ENCODE measurements around the gene MATK. TPM values are rescaled to one million over a fixed set of nuclear protein-coding genes. Genes with fewer than 3 reads are reported as not detected.

Gene MATK
- total RNA-seq, 1 donor = 160 TPM

DNA sequence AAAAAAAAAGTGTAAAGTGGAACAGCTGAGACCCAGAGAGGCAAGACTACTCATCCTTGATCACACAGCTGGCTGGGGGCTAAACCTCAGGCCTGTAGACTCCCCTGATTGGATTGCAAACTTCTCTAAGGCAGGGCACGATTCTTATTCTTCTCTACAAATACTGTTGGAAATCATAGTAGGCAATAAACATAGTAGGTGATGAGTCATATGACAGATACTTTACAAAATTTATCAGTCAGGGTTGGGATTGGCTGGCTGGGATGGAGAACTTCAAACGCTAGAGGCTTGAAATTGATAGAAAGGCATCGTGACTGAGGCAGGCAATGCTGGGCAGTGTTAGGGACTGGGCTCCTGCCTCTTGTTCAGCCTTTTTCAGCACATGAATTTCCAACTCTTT is 5.9 kb upstream of the MATK start:
- DNase-seq (ENCODE audit: low read depth in 2 of 3, low spot score in 2 of 3) = no peak

DNA sequence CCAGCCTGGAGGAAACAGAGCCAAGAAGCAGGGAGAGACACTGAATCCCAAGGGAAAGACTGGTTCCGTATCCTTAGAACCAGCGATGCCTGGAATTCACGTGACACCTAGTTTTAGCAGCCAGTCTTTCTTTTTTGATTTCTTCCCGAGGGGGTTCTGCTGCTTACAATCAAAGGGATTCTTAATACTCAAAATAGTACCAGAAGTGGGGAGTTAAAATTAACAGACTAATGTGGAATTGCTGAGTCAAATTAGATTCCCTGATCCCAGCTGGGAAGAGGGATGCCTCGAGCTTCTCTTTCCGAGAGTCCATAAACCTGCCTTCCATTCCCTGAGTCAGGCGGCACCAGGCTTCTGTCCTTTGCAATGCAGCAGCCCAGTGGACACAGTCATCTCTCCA is 4.8 kb upstream of the MATK start:
- no peak for DNase-seq (ENCODE audit: low read depth in 2 of 3, low spot score in 2 of 3)

DNA sequence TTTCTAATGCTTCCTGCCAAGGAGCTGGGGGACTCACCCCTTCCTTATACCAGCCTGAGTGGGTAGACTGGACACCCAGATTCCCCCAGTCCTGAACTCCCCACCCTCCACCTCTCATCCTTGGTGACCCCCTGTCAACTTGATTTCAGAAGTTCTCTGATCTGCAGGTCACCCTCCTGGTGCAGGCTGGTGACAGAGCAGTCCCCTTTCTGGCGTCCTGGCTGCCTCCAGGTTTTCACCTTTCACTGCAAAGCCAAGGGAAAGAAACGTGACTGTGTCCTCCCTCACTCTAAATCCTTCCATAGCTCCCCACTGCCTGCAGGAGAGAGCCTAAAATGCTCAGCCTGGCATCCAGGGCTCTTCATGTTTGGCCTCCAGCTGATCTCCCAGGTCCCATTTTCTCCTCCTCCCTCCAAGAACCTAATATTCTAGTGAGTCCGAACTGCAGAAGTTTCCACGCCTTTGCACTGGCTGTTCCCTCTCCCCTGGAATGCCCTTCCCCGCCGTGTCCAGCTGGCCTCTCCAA is 4.1 kb upstream of the MATK start:
- no peak for DNase-seq (ENCODE audit: low read depth in 2 of 3, low spot score in 2 of 3)

- DNase-seq (ENCODE audit: low read depth in 2 of 3, low spot score in 2 of 3) = no peak
Measured at GRCh38 chr19:3788996-3789778, 3.0 kb upstream of the MATK start.

DNA sequence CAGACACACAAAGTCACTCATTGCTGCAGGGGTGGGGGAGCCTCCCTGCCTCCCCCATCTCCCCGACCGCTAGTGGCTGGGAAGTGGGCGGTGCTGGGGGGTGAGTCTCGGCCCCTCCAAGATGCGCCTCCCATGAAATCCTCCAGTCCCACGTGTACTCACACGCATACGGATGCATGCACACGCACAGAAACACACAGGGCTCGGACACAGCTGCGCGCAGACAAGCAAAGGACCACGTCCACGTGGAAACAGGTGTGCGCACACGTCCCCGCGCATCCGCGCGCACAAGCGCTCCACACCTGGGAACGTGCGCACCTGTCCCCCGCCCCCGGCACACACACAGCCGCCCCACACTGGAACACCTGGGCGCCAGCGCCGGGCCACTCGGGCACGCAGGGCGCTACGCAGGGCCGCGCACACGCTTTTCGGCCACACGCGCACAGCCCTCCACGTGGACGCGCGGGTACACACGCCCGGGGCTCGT is 687 bp downstream of the MATK start:
- no peak for DNase-seq (ENCODE audit: low read depth in 2 of 3, low spot score in 2 of 3)

GRCh38 chr19:3784607-3785450 is 1.4 kb downstream of the MATK start:
- no peak for DNase-seq (ENCODE audit: low read depth in 2 of 3, low spot score in 2 of 3)

GRCh38 chr19:3783660-3784584 is 2.3 kb downstream of the MATK start:
- DNase-seq (ENCODE audit: low read depth in 2 of 3, low spot score in 2 of 3) = peak in 2 of 3 donors; percentile 34 to 38

DNA sequence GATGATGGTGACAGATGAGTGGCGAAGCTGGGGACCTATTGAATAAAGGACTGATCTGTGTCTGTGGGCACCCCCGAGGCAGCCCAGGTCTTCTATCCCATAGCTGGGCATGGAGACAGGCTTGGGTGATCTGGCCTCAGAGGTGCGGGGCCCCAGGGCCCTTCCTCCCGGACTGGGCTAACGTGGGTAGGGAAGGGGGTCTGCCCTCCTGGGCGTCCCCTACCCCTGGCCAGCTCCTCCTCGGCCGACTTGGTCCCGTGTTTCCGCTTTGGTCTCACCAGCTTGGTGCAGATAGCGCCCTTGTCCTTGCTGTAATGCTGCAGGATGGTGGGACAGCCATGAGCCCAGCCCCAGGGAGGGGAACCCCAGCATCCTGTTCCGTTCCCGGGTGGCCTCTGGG is 3.3 kb downstream of the MATK start:
- DNase-seq (ENCODE audit: low read depth in 2 of 3, low spot score in 2 of 3) = no peak

- no peak for DNase-seq (ENCODE audit: low read depth in 2 of 3, low spot score in 2 of 3)
Measured at GRCh38 chr19:3782330-3782729, 3.9 kb downstream of the MATK start.

- DNase-seq (ENCODE audit: low read depth in 2 of 3, low spot score in 2 of 3) = no peak
Measured at GRCh38 chr19:3781603-3782002, 4.6 kb downstream of the MATK start.

DNA sequence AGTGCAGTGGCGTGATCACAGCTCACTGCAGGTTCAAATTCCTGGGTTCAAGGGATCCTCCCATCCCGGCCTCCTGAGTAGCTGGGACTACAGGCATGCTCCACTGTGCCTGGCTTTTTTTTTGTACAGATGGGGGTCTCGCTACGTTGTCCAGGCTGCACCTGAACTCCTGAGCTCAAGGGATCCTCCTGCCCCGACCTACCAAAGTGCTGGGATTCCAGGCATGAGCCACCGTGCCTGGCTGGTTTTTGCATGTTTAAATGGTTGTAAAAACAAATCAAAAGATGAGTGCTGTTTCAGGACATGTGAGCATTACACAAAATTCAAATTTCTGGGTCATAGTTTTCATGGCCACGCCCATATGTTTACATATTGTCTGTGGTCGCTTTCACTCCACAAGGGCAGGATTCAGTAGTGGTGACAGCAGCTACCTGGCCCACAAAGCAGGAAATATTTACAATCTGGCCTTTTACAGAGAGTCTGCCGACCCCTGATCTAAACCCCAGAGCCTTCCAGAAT is 5.3 kb downstream of the MATK start:
- no peak for DNase-seq (ENCODE audit: low read depth in 2 of 3, low spot score in 2 of 3)

DNA sequence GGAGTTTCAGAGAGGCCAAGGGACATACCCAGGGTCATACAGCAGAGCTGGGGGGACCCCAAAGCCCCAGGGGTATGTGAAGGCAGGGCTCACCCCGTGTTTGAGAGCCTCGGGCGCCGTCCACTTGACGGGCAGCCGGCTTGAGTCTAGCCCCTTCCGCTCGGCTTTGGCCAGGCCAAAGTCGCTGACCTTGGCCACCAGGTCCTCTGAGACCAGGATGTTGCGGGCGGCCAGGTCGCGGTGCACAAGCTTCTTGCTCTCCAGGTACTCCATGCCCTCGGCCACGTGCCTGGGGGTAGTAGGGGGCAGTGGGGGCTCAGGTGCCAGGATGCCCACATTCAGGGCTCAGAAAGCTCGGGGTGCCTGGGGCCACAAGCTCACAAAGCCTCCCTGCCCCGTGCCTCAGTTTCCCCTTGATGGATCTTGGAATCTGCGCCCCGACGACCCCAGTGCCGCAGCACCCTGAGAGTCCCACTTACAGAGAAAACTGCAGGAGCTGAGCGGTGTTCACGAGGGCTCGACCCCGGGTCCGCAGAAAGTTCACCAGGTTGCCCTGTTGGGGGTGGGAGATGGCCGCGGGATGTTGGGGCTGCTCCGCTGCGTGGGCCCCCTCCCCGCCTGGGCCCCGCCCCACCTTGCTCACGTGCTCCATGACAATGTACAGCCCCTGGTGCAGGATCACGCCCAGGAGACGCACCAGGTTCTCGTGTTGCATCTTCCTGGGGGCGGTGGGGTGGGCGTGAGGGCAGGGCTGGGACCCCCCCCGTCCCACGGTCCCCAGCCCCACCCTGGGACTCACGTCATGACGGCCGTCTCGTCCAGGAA is 7.1 kb downstream of the MATK start:
- no peak for DNase-seq (ENCODE audit: low read depth in 2 of 3, low spot score in 2 of 3)

GRCh38 chr19:3778104-3778867 is 7.9 kb downstream of the MATK start:
- no peak for DNase-seq (ENCODE audit: low read depth in 2 of 3, low spot score in 2 of 3)

GRCh38 chr19:3776479-3777040 is 9.6 kb downstream of the MATK start:
- DNase-seq (ENCODE audit: low read depth in 2 of 3, low spot score in 2 of 3) = no peak

DNA sequence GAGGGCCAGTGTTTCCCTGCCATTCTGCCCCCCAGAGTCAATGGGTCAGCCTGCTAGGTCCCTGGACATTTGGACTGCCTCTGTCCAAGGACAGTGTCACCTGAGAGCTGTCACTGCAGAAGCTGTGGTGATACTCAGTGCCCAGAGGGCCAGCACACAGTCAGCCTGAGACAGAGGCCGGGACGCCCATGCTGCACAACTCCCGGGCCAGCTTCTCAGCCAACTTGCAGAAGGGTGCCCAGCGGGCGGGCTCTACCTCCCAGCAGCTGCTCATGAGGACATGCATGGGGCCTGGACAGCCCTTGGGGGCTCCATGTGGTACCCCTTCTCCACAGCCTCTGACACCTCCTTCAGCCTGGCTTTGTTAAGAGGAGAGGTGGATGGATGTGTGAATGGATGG is 10.3 kb downstream of the MATK start:
- no peak for DNase-seq (ENCODE audit: low read depth in 2 of 3, low spot score in 2 of 3)

- no peak for DNase-seq (ENCODE audit: low read depth in 2 of 3, low spot score in 2 of 3)
Measured at GRCh38 chr19:3775374-3775711, 10.8 kb downstream of the MATK start.

DNA sequence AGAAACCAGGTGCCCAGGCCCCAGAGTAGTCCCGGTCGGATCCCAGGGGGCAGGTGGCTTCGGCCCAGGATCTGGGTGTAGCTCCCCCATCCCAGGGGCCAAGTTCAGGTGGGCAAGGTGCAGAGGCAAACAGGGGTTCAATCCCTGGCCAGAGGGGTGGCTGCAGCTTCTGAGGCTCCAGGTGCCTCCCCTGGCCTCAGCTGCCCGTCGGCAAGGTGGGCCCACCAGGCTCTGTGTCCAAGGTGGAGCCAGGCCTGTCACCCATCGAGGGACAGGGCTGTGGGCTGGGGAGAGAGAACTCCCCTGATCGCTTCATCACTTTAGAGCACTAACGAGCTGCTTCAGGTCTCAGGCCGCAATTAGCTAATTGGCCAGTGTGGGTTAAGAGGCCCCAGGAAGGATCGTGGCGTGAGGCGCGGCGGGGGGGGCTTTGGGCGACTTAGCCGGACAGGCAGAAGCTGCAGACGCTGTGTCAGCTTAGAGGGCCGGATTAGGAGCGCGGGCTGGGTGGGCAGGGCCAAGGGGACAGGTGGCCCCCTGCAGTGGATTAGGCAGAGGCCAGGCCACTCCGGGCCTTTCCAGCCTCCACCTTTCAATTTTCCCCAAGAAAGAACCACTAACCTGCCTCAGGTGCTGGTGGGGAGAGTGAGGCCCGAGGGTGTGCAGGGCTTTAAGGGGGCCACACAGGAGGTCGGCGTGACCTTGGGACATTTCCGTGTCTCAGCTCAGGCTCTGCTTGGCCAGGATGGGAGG is 11.4 kb downstream of the MATK start:
- no peak for DNase-seq (ENCODE audit: low read depth in 2 of 3, low spot score in 2 of 3)

All from hematopoietic multipotent progenitor cell (in vitro differentiated cells).